GM12801 (cell line): Measurements from ENCODE around the gene PALM.

Source experiments
- CTCF ChIP-seq: IDR thresholded peaks from one replicate; pipeline ENCODE4 v1.5.1; 2011; ENCODE audit warnings: control low read depth; ENCODE audit not compliant: insufficient read length; ENCODE audit errors: extremely low read depth

PALM gene

GRCh38 chr19:686589-687297 is 22.0 kb upstream of the PALM start:
- no peak for TF ChIP-seq CTCF

DNA sequence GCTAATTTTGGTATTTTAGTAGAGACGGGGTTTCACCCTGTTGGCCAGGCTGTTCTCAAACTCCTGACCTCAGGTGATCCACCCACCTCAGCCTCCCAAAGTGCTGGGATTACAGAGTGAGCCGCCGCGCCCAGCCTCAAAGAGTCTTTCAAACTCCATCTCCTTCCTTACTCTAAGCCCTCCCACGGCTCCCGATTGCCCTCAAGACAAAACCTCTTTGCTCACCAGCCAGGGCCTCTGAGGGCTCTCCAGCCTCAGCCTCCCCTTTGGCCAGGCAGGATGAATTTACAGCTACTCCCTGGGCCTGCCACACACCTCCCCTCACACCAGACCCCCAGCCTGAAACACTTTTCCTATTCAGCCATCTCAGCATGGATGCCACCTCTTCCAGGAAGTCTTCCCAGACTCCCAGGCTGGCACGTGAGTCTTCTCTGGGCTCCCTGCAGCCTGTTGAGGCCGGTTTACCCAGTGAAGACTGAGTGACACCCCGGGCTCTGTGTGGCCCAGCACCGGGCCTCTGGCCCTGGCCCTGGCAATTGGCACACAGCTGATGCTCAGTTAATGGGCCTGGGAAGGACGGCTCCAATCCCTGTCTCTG is 21.1 kb upstream of the PALM start:
- no peak for TF ChIP-seq CTCF

GRCh38 chr19:688214-688613 is 20.5 kb upstream of the PALM start:
- TF ChIP-seq CTCF = no peak

- TF ChIP-seq CTCF = no peak
These were observed 19.7 kb upstream of the PALM start for GRCh38 chr19:688992-689391.

GRCh38 chr19:690203-690602 is 18.5 kb upstream of the PALM start:
- TF ChIP-seq CTCF = no peak

- no peak for TF ChIP-seq CTCF
These were observed 14.0 kb upstream of the PALM start for GRCh38 chr19:694481-695351.

DNA sequence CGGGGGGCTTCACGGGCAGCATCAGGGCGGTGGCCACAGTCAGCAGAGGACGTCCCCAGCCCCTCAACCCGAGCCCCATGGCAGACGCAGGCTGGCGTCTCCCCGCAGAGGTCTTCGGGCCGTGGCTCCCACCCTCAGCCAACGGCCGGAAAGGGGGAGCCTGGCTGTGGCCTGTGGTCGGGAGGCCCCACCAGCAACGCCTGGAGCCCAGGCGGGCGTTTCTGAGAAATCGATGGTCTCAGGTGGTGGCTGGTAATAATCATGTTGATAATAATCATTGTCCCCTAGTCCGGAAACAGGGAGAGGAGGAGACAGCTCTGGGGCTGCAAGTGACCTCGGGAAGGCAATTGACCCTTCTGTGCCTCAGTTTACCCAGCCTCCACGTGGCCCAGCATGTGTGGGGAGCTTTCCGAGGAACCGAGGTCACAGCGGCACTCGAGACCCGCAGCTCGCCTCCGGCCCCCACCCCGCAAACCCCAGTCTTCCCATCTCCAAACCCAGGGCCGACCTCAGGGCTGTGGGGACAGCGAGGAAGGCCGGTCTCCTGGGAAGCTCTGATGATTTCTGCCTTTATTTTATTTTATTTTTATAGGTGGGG is 13.3 kb upstream of the PALM start, which contains the start of gene PRSS57:
Gene PRSS57 (minus strand): TSS at position 101 of the 598 bp plus-strand sequence. CDS start 22 bp downstream, at position 79.
- no peak for TF ChIP-seq CTCF
